ENCODE measurements around the gene C2orf78.

The C2orf78 gene

GRCh38 chr2:73837847-73838585, 54.0 kb downstream of the C2orf78 start:
- DNase-seq (ENCODE audit: low read depth) = no peak

- DNase-seq (ENCODE audit: low read depth) = no peak
These were observed 55.0 kb downstream of the C2orf78 start for GRCh38 chr2:73838889-73839534.

GRCh38 chr2:73839653-73840411, 55.8 kb downstream of the C2orf78 start:
- DNase-seq (ENCODE audit: low read depth) = no peak

GRCh38 chr2:73841912-73842738, 58.1 kb downstream of the C2orf78 start:
- no peak for DNase-seq (ENCODE audit: low read depth)

DNA sequence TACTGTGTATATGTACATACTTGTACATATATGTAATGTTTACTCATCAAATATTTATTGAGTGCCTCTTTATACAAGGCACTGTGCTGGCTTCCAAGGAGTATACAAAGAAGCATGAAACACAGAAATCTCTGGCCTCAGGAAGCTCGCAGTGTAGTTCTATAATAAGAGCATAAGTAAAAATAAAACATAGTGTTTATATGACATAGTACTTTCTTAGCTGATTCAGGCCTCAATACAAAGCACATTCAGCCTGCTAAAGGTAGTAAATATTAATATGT, 58.7 kb downstream of the C2orf78 start:
- DNase-seq (ENCODE audit: low read depth) = no peak

DNA sequence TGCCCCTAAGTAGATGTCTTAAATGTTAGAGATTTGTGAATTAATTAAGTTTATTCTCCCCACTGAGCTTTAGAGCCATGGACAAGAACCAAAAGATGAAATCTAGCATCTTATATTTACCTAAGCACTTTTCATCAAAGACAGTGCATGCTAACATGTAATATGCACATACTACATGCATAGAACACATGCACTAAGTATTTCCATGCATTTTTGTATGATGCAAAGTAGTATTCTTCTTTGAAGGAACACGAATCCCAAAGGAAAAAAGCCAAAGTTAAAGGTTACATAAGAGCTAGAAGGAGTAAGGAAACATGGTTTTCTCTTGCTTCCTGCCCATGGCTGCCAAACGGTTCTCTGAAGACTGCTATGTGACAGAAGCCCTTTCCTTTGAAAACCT, 60.1 kb downstream of the C2orf78 start:
- no peak for DNase-seq (ENCODE audit: low read depth)

GRCh38 chr2:73850009-73850408, 66.0 kb downstream of the C2orf78 start:
- no peak for DNase-seq (ENCODE audit: low read depth)

DNA sequence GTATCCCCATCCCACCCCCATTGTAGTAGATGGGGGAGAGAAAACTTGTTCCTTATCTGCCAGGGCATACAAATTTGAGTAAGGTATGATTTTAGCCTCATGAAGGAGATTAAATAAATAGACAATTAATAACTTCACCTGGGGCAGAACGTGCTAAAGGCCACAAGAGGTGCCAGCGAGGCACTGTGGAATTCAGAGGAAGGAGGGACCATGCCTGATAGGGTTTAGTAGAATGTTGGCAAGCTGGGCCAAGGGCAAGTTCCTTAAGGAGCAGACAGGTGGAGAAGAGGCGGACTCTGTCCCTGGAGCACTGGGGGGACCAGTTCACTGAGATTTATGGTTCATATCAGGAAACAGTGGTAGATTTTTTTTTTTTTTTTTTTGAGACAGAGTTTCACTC, 67.3 kb downstream of the C2orf78 start:
- DNase-seq (ENCODE audit: low read depth) = no peak

- DNase-seq (ENCODE audit: low read depth) = no peak
These were observed 68.0 kb downstream of the C2orf78 start for GRCh38 chr2:73852020-73852419.

DNA sequence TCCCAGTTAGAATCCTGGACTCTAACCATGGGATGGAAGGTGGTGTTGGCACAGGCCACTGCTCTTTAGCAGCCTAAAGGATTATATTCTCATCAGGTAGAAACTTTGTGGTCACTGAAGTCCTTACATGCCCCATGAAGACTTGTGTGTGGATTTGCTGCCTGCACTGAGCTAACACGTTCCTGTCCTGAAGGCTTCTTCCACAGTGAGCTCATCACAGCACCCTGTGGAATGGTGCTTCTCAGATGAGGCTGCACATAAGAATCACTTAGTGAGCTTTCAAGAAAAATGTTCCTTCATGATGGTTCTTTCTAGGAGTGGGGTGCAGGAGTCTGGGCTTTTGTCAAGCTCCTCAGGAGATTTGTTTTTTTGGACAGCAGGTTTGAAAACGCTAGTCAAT, 71.5 kb downstream of the C2orf78 start:
- DNase-seq (ENCODE audit: low read depth) = no peak

DNA sequence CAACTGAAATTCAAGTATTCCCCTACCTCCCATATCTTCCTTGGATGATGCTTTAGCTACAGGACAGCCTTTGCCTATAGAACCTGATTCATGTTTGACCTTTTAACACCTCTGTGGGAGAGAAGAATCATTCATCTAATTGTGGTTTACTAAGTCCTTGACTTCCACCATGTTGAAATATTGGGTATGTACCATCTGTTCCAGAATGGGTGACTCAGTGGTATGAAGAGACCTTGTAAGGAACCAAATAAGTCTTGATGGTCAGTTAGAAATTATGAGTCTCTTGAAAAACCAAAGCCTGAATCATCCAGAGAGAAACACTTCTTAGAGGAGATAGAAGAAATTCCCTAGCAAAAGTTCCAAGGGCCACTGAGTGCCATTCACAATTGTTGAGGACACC, 72.2 kb downstream of the C2orf78 start:
- DNase-seq (ENCODE audit: low read depth) = no peak

DNA sequence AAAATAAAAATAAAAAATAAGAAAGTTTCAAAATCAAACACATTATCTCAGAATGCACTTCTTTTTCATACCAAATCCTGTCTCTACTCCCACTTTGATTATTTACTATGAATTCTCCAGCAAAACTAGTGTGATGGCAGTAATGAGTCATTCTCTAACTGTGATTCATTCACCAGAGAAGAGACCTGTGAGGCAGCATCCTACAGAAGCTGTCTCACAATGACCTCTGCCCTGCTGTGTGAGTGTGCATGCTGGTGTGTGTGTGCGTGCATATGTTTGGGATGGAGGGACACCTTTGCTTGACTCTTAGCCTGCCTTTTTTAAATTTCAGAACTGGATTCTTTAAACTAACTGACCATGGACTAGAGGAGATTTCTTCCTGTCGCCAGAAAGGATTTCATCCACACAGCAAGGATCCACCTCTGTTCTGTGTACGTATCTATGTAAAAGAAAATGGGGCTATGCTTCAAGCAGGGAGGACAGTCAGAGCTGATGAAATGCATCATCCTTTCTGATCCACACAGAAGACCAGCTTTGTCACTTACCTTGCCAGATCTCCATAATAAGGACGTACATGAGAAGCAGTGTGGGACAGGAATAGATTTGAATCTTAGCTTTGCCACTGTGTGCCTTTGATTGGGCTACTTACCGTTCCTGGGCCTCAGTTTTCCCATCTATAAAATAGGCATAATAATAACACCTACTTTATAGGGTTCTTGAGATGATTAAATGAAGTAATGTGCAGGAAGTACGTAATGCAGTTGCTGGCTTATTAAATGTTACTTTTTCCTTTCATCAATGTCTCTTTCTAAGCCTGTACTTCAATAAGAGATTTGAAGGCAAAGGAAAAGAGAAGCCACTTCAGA, 76.0 kb downstream of the C2orf78 start:
- no peak for DNase-seq (ENCODE audit: low read depth)

DNA sequence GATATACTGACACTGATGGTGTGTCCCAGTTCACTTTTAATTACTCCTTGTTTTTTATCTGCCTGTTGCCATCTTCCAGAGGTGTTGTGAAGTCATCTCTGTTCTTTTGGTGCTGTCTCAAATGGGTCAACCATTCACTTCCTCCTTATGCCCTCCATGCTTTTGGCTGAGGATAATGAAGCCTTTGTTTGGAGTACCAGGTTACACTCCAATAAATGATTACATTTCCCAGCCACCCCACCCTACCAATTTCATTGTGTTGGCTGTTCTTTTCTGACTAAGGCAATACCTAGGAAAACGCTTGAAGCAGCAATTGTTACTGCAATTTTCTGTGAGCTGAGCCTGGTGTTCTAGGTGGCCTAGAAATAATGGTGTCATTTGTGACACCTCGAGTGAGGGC, 79.0 kb downstream of the C2orf78 start:
- DNase-seq (ENCODE audit: low read depth) = no peak

Measured in stimulated activated CD8-positive, alpha-beta memory T cell treated with anti-CD3 and anti-CD28 coated beads, Interleukin-15, amount 100 ng/mL, for 1 hour (primary cell).